Superior temporal gyrus (tissue), 1 donor: Measurements from ENCODE around the gene ATPAF1.

Experiments used
- DNase-seq: peaks from one replicate; pipeline ENCODE4 v3.0.0-alpha.2; 2016; ENCODE audit errors: extremely low spot score

ATPAF1 gene

DNA sequence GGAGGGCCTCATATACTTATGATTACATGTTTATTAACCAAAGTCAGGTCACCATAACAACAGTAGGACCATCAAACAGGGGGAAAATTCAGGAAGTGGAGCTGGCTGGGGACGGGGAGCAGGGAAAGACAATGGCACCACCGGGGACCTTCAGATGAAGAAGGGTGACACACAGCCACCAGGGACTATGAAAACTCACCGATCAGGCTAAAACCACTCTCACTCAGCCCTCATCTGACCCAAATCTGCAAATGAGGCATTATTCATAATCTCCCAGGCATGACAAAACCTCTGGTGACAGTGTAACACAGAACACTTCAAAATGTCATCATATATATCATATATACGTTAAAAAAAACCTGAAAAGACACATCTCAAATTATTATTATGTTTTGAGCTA lies 75.3 kb downstream of the ATPAF1 start:
- no peak for DNase-seq

GRCh38 chr1:46589529-46589928 lies 78.6 kb downstream of the ATPAF1 start:
- DNase-seq: no peak

DNA sequence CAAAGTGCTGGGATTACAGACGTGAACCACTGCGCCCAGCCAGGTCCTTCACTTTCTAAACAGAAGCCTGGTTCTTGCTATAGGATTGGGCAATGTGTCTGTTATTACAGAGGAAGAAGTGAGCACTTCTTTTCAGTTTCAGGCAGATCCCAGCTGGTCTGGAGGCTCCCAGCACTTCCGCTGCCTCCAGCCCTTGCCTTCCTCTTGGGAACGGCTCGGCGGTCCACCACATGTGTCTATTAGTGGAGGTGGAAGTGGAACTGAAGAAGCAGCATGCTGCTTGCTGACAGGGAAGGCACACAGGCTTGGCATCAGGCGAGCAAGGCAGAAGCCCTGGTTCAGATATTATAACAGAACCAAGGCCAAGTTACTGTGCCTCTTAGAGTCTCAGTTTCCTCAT lies 81.1 kb downstream of the ATPAF1 start:
- no peak for DNase-seq

DNA sequence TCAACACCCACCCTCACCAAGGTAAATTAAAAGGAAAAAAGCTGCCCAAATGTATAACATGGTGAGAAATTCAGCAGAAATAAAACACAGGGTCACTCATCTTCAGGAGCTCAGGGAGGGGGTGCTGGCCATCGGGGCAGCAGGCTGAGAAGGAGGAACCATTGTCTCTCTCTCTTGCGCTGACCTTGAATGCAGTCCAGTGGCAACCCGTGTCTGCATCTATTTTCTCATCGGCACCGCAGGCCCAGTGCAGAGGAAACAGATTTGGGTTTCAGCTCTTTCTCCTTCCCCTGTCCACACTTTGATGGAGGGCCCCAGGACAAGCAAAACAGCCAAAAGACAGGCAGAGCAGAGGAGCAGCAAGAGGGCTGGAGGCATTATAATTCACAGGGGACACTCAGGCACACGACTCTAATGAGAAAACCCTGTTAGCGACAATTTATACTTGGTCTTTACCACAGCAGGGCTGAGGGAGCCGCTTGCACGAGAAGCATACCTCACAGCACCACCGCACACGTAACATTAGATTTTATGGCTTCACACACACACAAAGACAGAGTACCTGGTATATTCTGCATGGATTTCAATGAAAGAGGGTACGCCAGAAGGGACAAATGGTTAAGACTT lies 82.7 kb downstream of the ATPAF1 start:
- no peak for DNase-seq

- DNase-seq: no peak
Observed at GRCh38 chr1:46583494-46583893, 84.7 kb downstream of the ATPAF1 start.

GRCh38 chr1:46582972-46583371 lies 85.2 kb downstream of the ATPAF1 start:
- no peak for DNase-seq
